ENCODE data around the gene OR5I1. TPM values are rescaled to one million over a fixed set of nuclear protein-coding genes. Genes with fewer than 3 reads are reported as not detected.
"Not testable (repeated sequence)": the region's sequence is repeated elsewhere in the genome, so short reads cannot be mapped to it uniquely, and the experiment has no call there.

The OR5I1 gene
- total RNA-seq, 1 donor from 2014 or later = not detected

DNA sequence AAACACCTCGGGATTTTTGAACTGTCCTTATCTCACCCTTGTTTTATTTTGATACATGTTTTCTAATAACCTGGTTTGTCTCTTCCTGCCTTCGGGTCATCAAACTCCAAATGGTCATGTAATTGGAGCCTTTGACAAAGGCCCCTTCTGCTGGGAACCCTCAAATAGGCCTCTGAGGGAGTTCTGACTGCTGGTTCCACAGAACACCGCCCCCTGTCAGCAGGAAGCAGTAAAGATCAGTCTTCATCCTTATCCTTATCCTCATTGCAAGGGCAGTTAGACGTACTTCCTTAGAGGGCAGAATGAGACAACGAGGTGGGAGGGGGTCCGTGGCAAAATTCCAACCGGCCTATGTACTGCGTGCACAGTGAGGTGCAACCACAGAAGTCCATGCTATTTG lies 41.0 kb downstream of the OR5I1 start:
- TF ChIP-seq, protein P1, sequence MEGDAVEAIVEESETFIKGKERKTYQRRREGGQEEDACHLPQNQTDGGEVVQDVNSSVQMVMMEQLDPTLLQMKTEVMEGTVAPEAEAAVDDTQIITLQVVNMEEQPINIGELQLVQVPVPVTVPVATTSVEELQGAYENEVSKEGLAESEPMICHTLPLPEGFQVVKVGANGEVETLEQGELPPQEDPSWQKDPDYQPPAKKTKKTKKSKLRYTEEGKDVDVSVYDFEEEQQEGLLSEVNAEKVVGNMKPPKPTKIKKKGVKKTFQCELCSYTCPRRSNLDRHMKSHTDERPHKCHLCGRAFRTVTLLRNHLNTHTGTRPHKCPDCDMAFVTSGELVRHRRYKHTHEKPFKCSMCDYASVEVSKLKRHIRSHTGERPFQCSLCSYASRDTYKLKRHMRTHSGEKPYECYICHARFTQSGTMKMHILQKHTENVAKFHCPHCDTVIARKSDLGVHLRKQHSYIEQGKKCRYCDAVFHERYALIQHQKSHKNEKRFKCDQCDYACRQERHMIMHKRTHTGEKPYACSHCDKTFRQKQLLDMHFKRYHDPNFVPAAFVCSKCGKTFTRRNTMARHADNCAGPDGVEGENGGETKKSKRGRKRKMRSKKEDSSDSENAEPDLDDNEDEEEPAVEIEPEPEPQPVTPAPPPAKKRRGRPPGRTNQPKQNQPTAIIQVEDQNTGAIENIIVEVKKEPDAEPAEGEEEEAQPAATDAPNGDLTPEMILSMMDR (IDR thresholded peaks at IDR 0.05) = no peak
- no peaks in the 10 kb centered on the region for H3K4me1 ChIP-seq
- H3K36me3 ChIP-seq = no peaks in the 10 kb centered on the region
- DNase-seq (no peak), ATAC-seq (no peak)
- no peaks in the 10 kb centered on the region for H3K9me3 ChIP-seq
- intact Hi-C loops (cut with DNase I) = no loop called here
- H3K4me3 ChIP-seq = no peak overlapping the region
- H3K27me3 ChIP-seq (ENCODE audit: low read depth) = no peaks in the 10 kb centered on the region
- no peak overlapping the region for H3K27ac ChIP-seq

GRCh38 chr11:55885481-55885880 lies 50.7 kb downstream of the OR5I1 start:
- H3K27me3 ChIP-seq (ENCODE audit: low read depth); DNase-seq; ATAC-seq; intact Hi-C loops (cut with DNase I); H3K27ac ChIP-seq; H3K4me3 ChIP-seq; H3K36me3 ChIP-seq; H3K4me1 ChIP-seq; H3K9me3 ChIP-seq: not testable (repeated sequence)

Other genes with a start within 250 kb of the OR5I1 start
- gene OR5D13, start 163.0 kb downstream of the OR5I1 start, total RNA-seq = not detected
- not detected for gene OR5D14, start 140.8 kb downstream of the OR5I1 start, total RNA-seq
- gene OR5L1, start 125.0 kb downstream of the OR5I1 start, total RNA-seq = not detected
- not detected for gene OR5D18, start 116.8 kb downstream of the OR5I1 start, total RNA-seq
- not detected for gene OR5L2, start 109.2 kb downstream of the OR5I1 start, total RNA-seq
- not detected for gene OR5D16, start 97.6 kb downstream of the OR5I1 start, total RNA-seq
- not detected for gene TRIM51, start 53.1 kb downstream of the OR5I1 start, total RNA-seq
- gene OR5W2, start 21.8 kb downstream of the OR5I1 start, total RNA-seq = not detected
- not detected for gene OR10AG1, start 33.5 kb upstream of the OR5I1 start, total RNA-seq
- not detected for gene OR5F1, start 58.2 kb upstream of the OR5I1 start, total RNA-seq
- not detected for gene OR5AS1, start 91.3 kb upstream of the OR5I1 start, total RNA-seq
- not detected for gene OR8I2, start 156.9 kb upstream of the OR5I1 start, total RNA-seq
- not detected for gene OR8H2, start 167.3 kb upstream of the OR5I1 start, total RNA-seq
- not detected for gene OR8H3, start 186.0 kb upstream of the OR5I1 start, total RNA-seq
- not detected for gene OR8J3, start 203.8 kb upstream of the OR5I1 start, total RNA-seq
- not detected for gene OR8K5, start 223.9 kb upstream of the OR5I1 start, total RNA-seq
- not detected for gene OR5J2, start 240.2 kb upstream of the OR5I1 start, total RNA-seq

All from lower lobe of right lung (tissue), 2 donors.